Testis (tissue), 2 donors: ENCODE data around the gene MXD4.

Experiments used
- CTCF ChIP-seq, 3 experiments: fragments of 450-650 bp in 2 of 3; fragments of 200-600 bp in 1 of 3; sonication (generic) in 1 of 3; IDR thresholded peaks; one replicate each; pipeline ENCODE4 v1.5.1; 2016 to 2019; ENCODE audit warnings: antibody characterized with exemption in 3 of 3, mild to moderate bottlenecking in 2 of 3, moderate library complexity in 1 of 3
- POLR2A ChIP-seq: fragments of 450-650 bp; IDR thresholded peaks from one replicate; pipeline ENCODE4 v1.6.1; 2017; ENCODE audit warnings: antibody characterized with exemption, mild to moderate bottlenecking, moderate library complexity

GRCh38 chr4:2301225-2301642 lies 39.3 kb upstream of the MXD4 start:
- TF ChIP-seq POLR2A (no peak), CTCF (IDR thresholded peaks at IDR 0.05) (no peak)
